GM12878 (cell line): ENCODE data around the gene PLPP3. TPM values are rescaled to one million over a fixed set of nuclear protein-coding genes. Genes with fewer than 3 reads are reported as not detected.

Experiments
- ATAC-seq: fragments of 200-7000 bp; cut with Tn5 transposase; 3 replicates; pipeline ENCODE4 v1.9.1; 2020; ENCODE audit warnings: mild to moderate bottlenecking, moderate library complexity
- BruUV-seq: library from RNA; stranded (reverse); fragments of 400-500 nt; replicated peaks from 2 replicates; lab custom pipeline; 2021; lab: Mats Ljungman, UMichigan
- CTCF ChIA-PET: fragments of 300-600 bp; sonication (Branson Sonifier 250); formaldehyde crosslinking; extraction: SDS; loops from one replicate; lab custom pipeline; 2021; ENCODE audit warnings: inconsistent platforms; lab: Yijun Ruan, JAX
- POLR2A ChIA-PET: fragments of 350-600 bp; formaldehyde crosslinking; extraction: SDS; loops from one replicate; lab custom pipeline; 2021; ENCODE audit warnings: inconsistent platforms; lab: Charles Lee
- RAD21 ChIA-PET: fragments of 300-600 bp; sonication (Branson Sonifier 250); formaldehyde crosslinking; loops from one replicate; lab custom pipeline; 2023; ENCODE audit warnings: antibody characterized with exemption; ENCODE audit not compliant: unreplicated experiment; lab: Charles Lee
- SMC1A ChIA-PET: fragments of 300-600 bp; sonication (Branson Sonifier 250); formaldehyde crosslinking; loops from one replicate; lab custom pipeline; 2023; ENCODE audit not compliant: unreplicated experiment, uncharacterized antibody; lab: Charles Lee
- DNase-seq: peaks from one replicate; pipeline ENCODE4 v3.0.0-alpha.2; 2011; ENCODE audit warnings: low read depth, low spot score
- FAIRE-seq: peaks from 3 replicates; lab custom pipeline; 2011; peaks lifted over from hg19 to GRCh38; lab: Jason Lieb, UNC
- H2AFZ ChIP-seq: 2 replicates; pipeline ENCODE4 v1.6.0; 2011; ENCODE audit warnings: low read depth, low read length, control low read depth; ENCODE audit not compliant: control insufficient read depth
- H3K27ac ChIP-seq: 2 replicates; pipeline ENCODE4 v1.5.1; 2011; ENCODE audit warnings: control low read depth; ENCODE audit not compliant: control insufficient read depth, insufficient read depth
- H3K27me3 ChIP-seq, 2 experiments: replicated peaks in 1 of 2; 2 replicates each; pipeline versions ENCODE4 v1.6.0 to v1.6.1; 2011; ENCODE audit warnings: low read length in 1 of 2; ENCODE audit not compliant: control insufficient read depth in 2 of 2, insufficient read depth in 2 of 2
- H3K36me3 ChIP-seq, 2 experiments: 2 replicates each; pipeline ENCODE4 v1.5.1; 2011; ENCODE audit warnings: low read length in 1 of 2; ENCODE audit not compliant: control insufficient read depth in 2 of 2, insufficient read depth in 2 of 2
- H3K4me1 ChIP-seq: 2 replicates; pipeline ENCODE4 v1.6.1; 2011; ENCODE audit warnings: mild to moderate bottlenecking, low read length, moderate library complexity, mixed read lengths; ENCODE audit not compliant: control insufficient read depth, insufficient read depth
- H3K4me2 ChIP-seq: 2 replicates; pipeline ENCODE4 v1.6.0; 2011; ENCODE audit warnings: control low read depth; ENCODE audit not compliant: control insufficient read depth, insufficient read depth
- H3K4me3 ChIP-seq: fragments of 200-600 bp; sonication (generic); 2 replicates; pipeline ENCODE4 v1.5.1; 2016
- H3K79me2 ChIP-seq: 2 replicates; pipeline ENCODE4 v1.6.0; 2011; ENCODE audit warnings: low read length; ENCODE audit not compliant: control insufficient read depth, insufficient read depth
- H3K9ac ChIP-seq: 2 replicates; pipeline ENCODE4 v1.8.0; 2011; ENCODE audit warnings: low read length, control low read depth, mixed read lengths; ENCODE audit not compliant: control insufficient read depth, insufficient read depth
- H3K9me3 ChIP-seq: replicated peaks from 3 replicates; pipeline ENCODE4 v1.5.1; 2011; ENCODE audit warnings: mild to moderate bottlenecking, low read length; ENCODE audit not compliant: control insufficient read depth, insufficient read depth
- H4K20me1 ChIP-seq: 2 replicates; pipeline ENCODE4 v1.6.0; 2011; ENCODE audit not compliant: control insufficient read depth, insufficient read depth
- CHD4 ChIP-seq: fragments of 200-600 bp; sonication (generic); IDR thresholded peaks from 2 replicates; pipeline ENCODE4 v1.6.1; 2016; ENCODE audit warnings: mild to moderate bottlenecking
- HDGF ChIP-seq: fragments of 450-650 bp; IDR thresholded peaks from 2 replicates; pipeline ENCODE4 v1.6.1; 2016; ENCODE audit warnings: antibody characterized with exemption
- SP1 ChIP-seq: IDR thresholded peaks from one replicate; pipeline ENCODE4 v1.6.1; 2011; ENCODE audit warnings: low read depth, low read length
- whole genome bisulfite sequencing: methylation state at CpG from one replicate; pipeline ENCODE4 v1.1.6; 2016; ENCODE audit warnings: low lambda C conversion rate; ENCODE audit not compliant: insufficient replicate concordance, insufficient coverage; ENCODE audit errors: missing lambda C conversion rate; 5-methylcytosine and 5-hydroxymethylcytosine counted together
- in situ Hi-C: fragments of 300-500 bp; cut with MboI; formaldehyde crosslinking; loops from 9 replicates; pipeline ENCODE4 v1.14.3; 2018; ENCODE audit warnings: mixed read lengths
- intact Hi-C: fragments of 100-400 bp; cut with micrococcal nuclease; formaldehyde crosslinking; loops from one replicate; pipeline ENCODE4 v1.14.2; 2022; ENCODE audit not compliant: unreplicated experiment
- polyA plus RNA-seq, 11 experiments: library from polyadenylated mRNA; depleted of rRNA in 4 of 11; unstranded in 6 of 11; stranded (reverse) in 5 of 11; fragments of >200 nt; fragmentation: Nextera tagmentation in 4 of 11; fragmentation: Illumina TruSeq in 1 of 11; extraction: Ambion mirVana in 4 of 11; extraction: Trizol in 1 of 11; gene quantifications; 1 replicate in 1 of 11; 2 replicates in 10 of 11; pipeline versions ENCODE4 v1.2.1 to v1.2.3, GENCODE V29; 2011 to 2016; ENCODE audit warnings: inconsistent platforms in 2 of 11, missing spikeins in 2 of 11, low read depth in 1 of 11
- total RNA-seq, 4 experiments: library from RNA; depleted of rRNA in 3 of 4; stranded (reverse); fragments of >200 nt in 3 of 4; fragmentation: Illumina TruSeq in 1 of 4; extraction: Trizol in 1 of 4; gene quantifications; 2 replicates each; pipeline versions ENCODE4 v1.2.1 to v1.2.3, GENCODE V29; 2013 to 2021
- TF ChIP-seq, protein P1 (sequence below): fragments of 450-650 bp; IDR thresholded peaks from 2 replicates; pipeline ENCODE4 v1.6.1; 2016; ENCODE audit warnings: mild to moderate bottlenecking
- TF ChIP-seq, protein P2 (sequence below): IDR thresholded peaks from 2 replicates; pipeline ENCODE4 v1.6.1; 2011; ENCODE audit warnings: mild to moderate bottlenecking, low read depth, low read length, moderate library complexity; ENCODE audit not compliant: insufficient replicate concordance

The PLPP3 gene
- total and polyA plus RNA-seq, 10 of the 15 experiments (the other 5 are each of a cell fraction or from before 2014, with no cell fraction given) = 6.4 to 26.8 (median 9.5) TPM

DNA sequence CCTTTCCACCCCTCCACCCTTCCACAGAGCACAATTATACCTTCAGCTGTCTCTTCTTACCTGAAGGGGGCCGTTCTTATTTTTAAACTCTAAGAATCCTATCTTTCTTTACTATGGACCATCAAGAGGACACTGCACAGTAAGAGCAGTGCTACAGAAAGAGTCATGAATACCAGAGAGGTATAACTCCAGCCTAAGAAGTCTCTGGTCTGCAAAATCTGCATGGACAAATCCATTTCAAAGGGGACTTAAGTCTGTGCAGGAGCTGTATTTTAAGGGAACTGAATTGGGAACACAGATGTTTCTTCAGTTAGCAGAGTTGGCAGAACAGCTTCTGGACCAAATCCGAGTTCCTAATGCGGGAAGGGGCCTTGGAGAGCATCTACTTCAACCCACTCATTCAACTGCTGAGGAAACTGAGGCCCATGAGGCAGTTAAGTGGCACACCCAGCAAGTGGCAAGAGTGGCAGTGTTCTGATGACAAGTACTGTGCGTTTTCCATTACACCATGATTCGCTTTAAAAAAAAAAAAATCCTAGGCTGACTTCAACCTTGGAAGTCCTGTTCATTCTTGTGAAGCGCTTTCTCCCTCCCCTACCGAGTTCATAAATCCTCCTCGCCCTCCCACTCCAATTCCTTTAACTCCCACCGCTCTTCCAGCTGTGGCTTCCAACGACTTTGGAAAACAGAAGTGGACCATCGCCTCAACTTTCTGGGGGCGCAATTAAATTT is 1.8 kb downstream of the PLPP3 start:
- POLR2A ChIA-PET = interaction anchor here (0.7 to 11.8 kb wide), 14 partner anchors 16 to 246 kb away, joined by 3 to 195 read pairs (median 4); no protein-coding TSS in a partner anchor
- peak overlapping the region; percentile 72; the same call in 1 of the 2 replicates for H3K4me3 ChIP-seq

More for the DNA sequence above, 1.8 kb downstream of the PLPP3 start:
- no peak for TF ChIP-seq CHD4
- TF ChIP-seq, protein P1, sequence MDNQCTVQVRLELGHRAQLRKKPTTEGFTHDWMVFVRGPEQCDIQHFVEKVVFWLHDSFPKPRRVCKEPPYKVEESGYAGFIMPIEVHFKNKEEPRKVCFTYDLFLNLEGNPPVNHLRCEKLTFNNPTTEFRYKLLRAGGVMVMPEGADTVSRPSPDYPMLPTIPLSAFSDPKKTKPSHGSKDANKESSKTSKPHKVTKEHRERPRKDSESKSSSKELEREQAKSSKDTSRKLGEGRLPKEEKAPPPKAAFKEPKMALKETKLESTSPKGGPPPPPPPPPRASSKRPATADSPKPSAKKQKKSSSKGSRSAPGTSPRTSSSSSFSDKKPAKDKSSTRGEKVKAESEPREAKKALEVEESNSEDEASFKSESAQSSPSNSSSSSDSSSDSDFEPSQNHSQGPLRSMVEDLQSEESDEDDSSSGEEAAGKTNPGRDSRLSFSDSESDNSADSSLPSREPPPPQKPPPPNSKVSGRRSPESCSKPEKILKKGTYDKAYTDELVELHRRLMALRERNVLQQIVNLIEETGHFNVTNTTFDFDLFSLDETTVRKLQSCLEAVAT = peak; percentile 45; the same call in 1 of the 2 replicates
- TF ChIP-seq SP1 = no peak
- TF ChIP-seq HDGF = no peak
- TF ChIP-seq, protein P2, sequence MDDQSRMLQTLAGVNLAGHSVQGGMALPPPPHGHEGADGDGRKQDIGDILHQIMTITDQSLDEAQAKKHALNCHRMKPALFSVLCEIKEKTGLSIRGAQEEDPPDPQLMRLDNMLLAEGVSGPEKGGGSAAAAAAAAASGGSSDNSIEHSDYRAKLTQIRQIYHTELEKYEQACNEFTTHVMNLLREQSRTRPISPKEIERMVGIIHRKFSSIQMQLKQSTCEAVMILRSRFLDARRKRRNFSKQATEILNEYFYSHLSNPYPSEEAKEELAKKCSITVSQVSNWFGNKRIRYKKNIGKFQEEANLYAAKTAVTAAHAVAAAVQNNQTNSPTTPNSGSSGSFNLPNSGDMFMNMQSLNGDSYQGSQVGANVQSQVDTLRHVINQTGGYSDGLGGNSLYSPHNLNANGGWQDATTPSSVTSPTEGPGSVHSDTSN = no peak
- intact Hi-C loops (loop anchor here (2.0 to 5.0 kb wide), 4 partner anchors 105 to 530 kb away; no protein-coding TSS in a partner anchor), in situ Hi-C loops (loop anchor here (5.0 kb wide), 1 partner anchor 245 kb away; no protein-coding TSS in a partner anchor)
- ChIA-PET CTCF (interaction anchor here (0.6 to 15.6 kb wide), 50 partner anchors 8 to 1099 kb away, joined by 3 to 257 read pairs (median 4); no protein-coding TSS in a partner anchor), SMC1A (interaction anchor here (0.6 to 19.1 kb wide), 61 partner anchors 7 to 1430 kb away, joined by 3 to 439 read pairs (median 6); no protein-coding TSS in a partner anchor), RAD21 (interaction anchor here (0.8 to 14.0 kb wide), 43 partner anchors 6 to 1365 kb away, joined by 3 to 381 read pairs (median 5); no protein-coding TSS in a partner anchor)
- BruUV-seq = TSS peak; percentile 47
- FAIRE-seq = no peak
- Histone ChIP-seq H3K36me3 (no peaks in the 10 kb centered on the region), H3K4me1 (no peaks in the 10 kb centered on the region), H3K27ac (no peak overlapping the region), H3K79me2 (no peaks in the 10 kb centered on the region), H3K27me3 (peaks cover 0 to 11% of the 10 kb centered on the region in 2 experiments; a peak in 2 of 4 replicates), H3K4me2 (peak overlapping the region; percentile 92; the same call in 1 of the 2 replicates), H3K9ac (no peak overlapping the region), H3K9me3 (no peaks in the 10 kb centered on the region), H4K20me1 (no peaks in the 10 kb centered on the region), H2AFZ (no peak overlapping the region)
- WGBS = 45% methylated on average over 11 of the region's 12 CpGs
- ATAC-seq = peak; percentile 5
- no peak for DNase-seq
